NCI-H460 (cell line): ENCODE measurements around the gene TRIB2. TPM values are rescaled to one million over a fixed set of nuclear protein-coding genes. Genes with fewer than 3 reads are reported as not detected.

Experiments used
- DNase-seq: peaks from one replicate; pipeline ENCODE4 v3.0.0-alpha.2; 2016; ENCODE audit warnings: low read depth; ENCODE audit errors: extremely low read depth
- total RNA-seq: library from RNA; depleted of rRNA; stranded (reverse); fragments of >200 nt; shearing (Covaris generic); gene quantifications from 2 replicates; pipeline ENCODE4 v1.2.3, GENCODE V29; 2014

TRIB2 gene
- total RNA-seq, 1 experiment from 2014 or later, result 4.4 TPM

GRCh38 chr2:12734914-12735654 lies 18.3 kb downstream of the TRIB2 start:
- no peak for DNase-seq

DNA sequence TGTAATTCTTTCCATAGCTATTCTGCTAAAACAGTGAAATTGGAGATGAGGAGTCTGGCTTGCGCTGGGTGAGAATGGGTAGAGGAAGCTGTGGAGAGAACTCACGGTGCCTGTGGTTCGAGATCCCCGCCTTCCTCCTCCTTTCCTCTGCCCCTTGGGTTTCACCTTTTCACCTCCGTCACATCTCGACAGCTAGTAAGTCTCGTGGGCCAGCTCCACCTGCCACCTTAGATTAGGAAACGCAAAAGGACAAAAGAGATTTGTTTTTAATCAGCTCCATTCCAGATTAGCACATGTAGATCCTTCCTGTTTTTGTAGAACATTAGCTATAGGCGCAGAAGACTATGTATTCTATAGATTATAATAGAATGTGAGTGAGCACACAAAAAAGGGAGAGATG lies 20.6 kb downstream of the TRIB2 start:
- no peak for DNase-seq

GRCh38 chr2:12737738-12738485 lies 21.2 kb downstream of the TRIB2 start:
- no peak for DNase-seq

GRCh38 chr2:12739721-12740254 lies 23.1 kb downstream of the TRIB2 start:
- no peak for DNase-seq

- DNase-seq, result no peak
These were observed 24.6 kb downstream of the TRIB2 start for GRCh38 chr2:12741380-12741779.

- DNase-seq, result no peak
These were observed 26.2 kb downstream of the TRIB2 start for GRCh38 chr2:12742891-12743290.

DNA sequence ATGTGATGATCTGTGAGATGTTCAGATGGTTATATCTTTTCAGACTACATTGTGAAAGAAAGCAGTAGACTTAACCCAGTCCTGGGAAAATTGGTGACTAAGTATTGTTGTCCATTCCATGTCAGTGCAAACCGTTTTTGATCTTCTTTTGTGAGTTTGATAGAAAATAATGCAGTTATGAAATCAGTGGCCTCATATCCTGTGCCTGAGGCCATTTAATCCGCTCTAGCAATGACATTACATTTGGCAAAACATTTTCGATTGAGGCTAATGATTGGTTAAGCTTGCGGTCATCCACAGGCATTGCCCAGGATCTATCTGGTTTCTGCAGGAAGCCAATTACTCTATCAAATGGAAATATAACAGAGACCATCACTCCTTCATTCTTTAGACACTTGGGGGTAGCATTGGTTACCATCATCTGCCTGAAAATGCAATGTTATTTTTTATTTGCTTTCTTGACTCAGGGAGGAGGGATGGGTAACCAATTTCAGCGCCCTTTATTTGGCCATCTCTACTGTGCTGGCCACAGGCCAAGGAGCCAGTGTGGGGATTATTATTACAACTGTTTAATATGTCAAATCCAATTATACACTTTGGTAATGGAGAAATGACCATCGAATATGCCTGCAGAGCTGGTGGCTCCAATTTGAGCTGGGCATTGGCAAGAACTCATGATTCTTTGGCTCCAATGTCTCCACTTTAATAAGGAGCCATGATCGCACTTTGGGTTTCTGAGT lies 33.6 kb downstream of the TRIB2 start:
- DNase-seq, result no peak

DNA sequence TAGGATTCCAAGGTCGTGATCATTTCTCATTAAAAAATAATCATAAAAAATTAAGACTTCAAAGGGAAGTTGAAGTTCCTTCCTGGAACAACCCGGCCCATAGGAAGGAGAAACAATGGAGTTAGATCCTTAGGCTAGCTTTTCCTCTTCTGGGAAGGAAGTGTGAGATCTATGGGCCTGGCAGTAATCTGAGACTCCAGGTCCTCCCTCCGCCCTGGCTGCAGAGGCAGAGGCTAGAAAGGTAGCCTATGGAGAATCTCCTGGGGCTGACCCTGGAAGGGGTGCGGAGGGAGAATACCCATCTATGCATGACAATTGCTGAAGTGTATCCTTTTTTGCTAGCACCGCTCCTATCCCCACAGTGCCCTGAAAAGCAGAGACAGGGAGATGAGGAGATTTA lies 37.9 kb downstream of the TRIB2 start:
- DNase-seq, result no peak

DNA sequence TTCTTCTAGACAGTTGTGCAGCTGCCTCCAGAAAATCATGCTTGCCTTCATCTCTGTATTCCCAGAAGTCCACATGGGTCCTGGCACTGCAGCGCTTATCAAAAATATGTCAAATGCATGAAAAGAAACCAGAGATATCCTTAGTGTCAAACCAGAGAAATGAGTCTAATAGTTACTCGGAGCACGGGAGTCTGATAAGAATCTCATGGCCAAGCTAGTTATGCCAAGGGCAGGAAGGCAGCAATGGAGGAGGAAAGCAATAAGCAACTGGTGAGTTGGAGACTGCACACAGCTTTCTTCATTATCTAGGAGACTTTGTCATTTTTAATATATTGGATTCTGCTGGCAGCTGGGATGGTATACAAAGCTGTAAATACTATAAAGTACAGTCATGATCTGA lies 38.6 kb downstream of the TRIB2 start:
- no peak for DNase-seq

- DNase-seq, result no peak
These were observed 42.5 kb downstream of the TRIB2 start for GRCh38 chr2:12759248-12759647.

DNA sequence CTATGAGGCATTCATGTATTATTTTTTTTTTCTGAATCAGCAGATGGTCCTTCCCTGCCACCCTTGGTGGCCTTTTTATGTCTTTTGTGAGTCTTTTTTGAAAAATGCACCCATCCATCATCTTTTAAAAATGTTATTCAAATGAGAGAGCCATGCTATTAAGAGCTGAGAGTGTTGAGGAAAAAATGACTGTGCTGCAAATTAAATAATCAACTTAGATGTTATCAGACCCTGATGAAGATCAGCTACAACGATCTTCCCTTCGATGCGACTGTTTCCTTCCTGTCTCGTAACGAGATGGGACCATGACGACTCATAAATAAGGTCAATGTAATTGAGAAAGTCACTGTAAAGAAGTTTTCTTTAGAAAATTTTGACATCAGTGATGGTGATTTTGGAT lies 44.4 kb downstream of the TRIB2 start:
- DNase-seq, result no peak

- no peak for DNase-seq
These were observed 45.6 kb downstream of the TRIB2 start for GRCh38 chr2:12762337-12762736.

GRCh38 chr2:12762976-12763375 lies 46.2 kb downstream of the TRIB2 start:
- no peak for DNase-seq

DNA sequence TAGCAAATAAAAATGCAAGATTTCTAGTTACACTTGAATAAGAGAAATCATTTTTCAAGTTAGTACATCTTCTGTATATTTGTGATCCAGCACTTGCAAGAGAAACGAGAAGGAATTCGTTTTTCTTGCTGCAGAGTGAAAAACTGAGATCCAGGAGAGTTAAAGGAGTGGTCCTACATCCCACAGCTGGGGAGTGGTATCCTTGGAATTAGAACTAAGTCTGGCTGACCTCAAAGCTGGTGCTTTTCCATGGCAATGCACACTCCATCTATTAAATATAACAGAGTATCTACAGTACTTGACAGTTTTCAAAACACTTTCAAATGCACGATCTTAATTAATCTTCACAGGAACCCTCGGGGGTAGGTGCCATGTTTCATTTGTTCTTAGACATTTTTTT lies 46.8 kb downstream of the TRIB2 start:
- DNase-seq, result no peak

GRCh38 chr2:12764075-12764730 lies 47.5 kb downstream of the TRIB2 start:
- no peak for DNase-seq

- no peak for DNase-seq
These were observed 48.3 kb downstream of the TRIB2 start for GRCh38 chr2:12764849-12765605.

DNA sequence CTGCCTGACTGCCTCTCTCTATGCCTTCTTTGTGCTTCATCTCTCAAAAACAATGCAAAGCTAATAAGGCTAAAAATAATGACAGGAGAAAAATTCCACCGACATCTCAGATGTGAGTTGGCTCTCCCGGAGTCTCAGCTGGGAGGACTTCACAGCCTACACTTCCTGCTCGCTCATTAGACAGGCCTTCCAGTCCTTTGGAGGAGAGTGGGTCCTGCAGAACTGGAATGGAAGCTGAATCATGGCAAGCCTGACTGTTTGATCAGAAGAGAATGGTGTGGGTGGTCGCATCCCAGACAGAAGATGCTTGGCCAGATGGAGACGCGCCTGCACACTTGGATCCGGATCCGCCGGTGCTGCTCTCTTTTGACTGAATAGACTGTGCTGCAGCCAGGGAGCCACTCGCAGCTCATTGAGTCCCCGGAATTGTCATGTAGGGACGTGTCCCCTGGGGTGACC lies 49.7 kb downstream of the TRIB2 start:
- DNase-seq, result no peak

- DNase-seq, result no peak
These were observed 50.8 kb downstream of the TRIB2 start for GRCh38 chr2:12767541-12767940.

DNA sequence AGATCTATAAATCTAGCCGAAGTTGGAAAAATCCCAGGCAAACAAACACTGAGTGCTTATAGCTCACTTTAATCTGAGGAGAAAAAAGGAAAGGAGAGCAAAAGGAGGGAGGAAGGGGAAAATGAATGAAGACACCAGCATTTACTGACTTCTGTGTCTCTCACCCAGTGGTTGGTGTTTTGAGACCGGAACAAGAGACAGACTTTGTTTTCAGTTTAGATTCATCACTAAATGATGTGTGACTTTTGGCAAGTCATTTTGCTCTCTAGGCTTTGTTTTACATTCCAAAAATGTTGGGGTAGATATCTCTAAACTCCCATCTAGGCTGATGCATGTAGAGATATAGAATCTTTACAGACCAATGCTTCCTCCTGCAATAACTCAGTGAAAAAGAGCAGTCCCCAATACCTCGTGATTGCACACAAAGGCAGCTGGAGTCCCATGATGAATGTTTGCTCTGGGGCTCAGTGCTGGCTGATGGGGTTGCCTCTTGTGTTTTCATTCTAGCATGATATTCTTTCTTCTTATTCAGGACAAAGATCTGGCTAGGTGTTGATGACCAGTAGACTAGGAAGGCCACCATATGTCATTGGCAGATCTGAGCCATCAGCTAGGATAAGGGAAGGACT lies 51.4 kb downstream of the TRIB2 start:
- DNase-seq, result no peak
